NCI-H82 treated with DMSO at 0.1 percent for 48 hours (cell line): ENCODE data around the gene GTPBP2.
"Not testable (repeated sequence)": the region's sequence is repeated elsewhere in the genome, so short reads cannot be mapped to it uniquely, and the experiment has no call there.

Source experiments
- DNase-seq: peaks from one replicate; lab custom pipeline; 2025; ENCODE audit not compliant: unreplicated experiment; lab: John Stamatoyannopoulos, UW

GTPBP2 gene

GRCh38 chr6:43629104-43629504, at the start of gene GTPBP2:
GTPBP2 (minus strand) TSS chr6:43629264; CDS start chr6:43629162, 102 bp downstream.
- DNase-seq = peak; percentile 97

DNA sequence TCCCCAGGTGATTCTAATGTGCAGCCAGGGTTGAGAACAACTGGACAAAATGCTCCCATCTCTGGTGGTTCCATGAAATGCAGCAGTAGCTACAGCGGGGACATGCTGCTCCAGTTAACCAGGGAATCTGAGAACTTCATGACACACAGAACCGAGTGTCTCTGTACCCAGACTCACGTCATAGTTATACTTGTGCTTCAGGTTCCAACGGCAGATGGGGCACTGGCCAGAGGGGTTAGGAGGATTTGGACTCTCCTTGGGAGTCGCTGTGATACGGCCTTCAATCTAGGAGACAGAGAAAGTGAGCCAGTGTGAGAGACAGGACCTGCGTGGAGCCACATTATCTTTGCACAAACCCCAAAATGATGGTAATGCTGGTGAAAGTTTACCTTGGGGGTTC, 49.3 kb upstream of the GTPBP2 start:
- DNase-seq = no peak

GRCh38 chr6:43677759-43678158, 48.7 kb upstream of the GTPBP2 start:
- no peak for DNase-seq

DNA sequence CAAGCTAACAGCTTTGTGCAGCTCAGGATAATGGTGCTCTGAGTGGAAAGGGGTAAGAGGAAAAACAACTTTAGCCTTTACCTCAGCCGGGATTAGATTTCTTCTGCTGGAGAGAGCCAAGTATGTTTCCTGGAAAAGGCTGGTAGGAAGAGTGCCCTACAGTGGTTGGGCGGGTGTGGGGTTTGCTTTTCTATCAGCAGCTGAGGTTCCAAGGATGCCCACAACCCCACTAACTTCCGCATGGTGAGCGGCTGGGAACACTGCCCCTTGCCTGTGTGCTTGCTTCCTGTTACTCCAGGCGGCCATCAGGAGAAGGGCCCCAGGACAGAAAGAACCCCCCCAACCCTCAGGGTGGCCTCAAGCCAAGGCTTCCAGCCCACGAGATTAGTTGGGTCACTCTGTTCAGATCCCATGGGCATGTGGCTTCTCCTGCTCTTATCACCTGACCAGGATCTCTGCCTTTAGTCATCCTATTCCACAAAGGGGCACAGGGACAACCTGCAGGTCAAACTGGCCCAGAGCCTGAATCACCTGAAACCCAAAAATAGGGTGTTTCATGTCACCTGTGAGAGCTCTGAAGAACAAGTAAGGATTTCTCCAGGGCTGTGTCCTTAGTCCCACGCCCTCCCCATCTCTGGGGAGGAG, 48.0 kb upstream of the GTPBP2 start:
- DNase-seq = no peak

GRCh38 chr6:43674921-43675320, 45.9 kb upstream of the GTPBP2 start:
- no peak for DNase-seq

GRCh38 chr6:43674291-43674690, 45.2 kb upstream of the GTPBP2 start:
- DNase-seq = no peak

DNA sequence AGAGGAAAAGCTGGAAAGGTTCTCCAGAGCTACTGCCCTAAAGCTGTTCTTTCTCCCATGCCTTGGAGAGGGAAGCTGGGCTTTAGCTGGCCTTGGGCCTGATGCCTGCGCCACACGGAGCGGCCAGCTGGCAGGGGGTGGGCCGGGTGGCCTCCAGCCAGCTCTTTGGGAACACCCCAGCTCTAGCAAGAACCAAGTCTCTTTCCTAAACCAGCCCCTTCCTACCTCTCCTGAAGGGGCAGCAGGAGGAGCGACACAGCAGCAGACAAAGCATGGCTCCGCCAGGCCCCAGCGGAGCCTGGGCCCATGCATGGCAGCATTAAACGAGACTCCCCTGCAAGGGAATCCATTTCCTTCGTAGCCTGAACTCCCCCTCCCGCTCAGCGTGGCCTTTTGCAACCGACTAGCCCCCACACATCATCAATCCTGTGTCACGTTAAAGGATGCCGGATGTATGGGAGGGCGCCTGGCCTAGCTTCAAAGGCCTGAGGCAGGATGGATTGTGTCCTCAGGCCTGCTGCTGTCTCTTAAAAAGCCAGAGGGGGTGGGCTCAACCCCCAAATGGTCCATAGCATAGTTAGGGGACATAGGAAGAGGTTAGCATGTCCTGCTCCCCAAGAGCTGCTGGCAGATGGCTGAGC, 44.5 kb upstream of the GTPBP2 start:
- no peak for DNase-seq

DNA sequence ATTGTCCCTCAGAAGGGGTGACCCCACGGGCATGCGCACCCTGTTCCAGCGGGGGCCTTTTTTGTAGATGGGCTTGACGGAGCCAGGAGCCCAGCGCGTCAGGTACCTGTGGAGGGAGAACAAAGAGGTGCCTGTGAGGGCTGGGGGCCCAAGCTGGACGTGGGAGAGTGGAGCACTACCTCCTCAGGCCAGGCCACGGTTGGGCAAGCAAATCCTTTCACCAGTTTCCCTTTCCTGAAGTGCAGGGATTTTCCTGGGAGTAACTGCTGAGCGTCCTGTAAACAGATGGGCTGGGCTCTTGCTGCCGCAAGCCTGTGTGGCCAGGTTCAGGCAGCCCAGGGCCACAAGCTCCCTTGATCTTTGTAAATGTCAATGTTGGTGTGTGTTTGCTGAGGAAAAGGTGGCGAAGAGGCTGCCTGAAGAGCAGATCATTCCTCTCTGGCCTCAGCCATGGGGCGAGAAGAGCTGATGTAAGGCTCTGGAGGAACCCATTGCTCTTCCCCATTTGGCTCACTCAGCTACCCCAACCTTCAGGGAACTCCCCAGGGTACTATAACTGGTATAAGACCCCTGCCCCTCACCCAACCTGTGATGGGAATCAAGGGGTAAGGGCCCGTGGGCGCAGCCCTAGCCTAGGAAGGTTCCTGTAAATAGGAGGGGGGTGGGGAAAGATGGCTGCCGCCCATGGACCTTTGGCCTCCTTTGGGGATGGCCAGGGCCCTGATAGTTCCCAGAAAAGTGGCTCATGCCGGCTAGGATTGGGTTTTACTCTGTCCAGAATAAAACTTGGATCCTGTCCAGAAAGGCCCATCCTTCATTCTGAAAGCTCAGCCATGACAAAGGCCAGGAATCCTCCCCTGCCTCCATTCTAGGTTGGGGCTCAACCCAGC, 43.0 kb upstream of the GTPBP2 start:
- no peak for DNase-seq

DNA sequence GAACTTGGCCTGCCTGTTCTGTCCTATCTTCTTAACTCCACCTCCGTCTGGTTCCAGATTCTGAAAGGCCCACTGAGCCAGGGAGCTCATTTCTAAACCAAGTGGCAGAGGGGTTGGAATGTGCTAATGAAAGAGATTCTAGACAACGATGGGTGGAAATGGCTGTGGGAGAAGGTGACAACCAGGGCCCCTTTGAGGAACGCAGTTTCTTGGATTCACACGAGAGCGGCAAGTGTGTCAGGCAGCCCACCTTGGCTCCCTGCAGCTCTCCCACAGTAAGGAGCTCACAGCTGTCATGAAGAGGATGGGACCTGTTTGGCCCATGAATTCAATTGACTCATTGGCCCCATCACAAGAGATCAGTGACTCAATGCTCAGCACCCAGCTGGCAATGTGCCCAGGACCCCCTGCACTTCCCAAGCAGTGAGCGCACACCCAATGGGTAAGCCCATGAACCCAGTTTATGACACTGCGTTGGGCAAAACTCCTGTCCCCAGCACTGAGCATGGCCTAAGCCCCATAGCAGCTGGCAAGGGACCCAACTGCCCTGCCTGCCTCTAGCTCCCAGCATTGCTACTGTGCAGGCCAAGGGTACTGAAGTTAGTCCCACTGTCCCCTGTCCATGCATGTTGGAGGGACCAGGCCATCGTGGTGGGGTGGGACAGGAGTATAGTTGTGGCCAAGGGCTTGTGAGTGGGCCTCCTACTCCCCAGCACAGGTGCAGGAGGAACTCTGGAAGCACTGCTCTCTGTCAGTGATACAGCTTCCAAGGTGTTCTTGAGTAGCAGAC, 42.1 kb upstream of the GTPBP2 start:
- DNase-seq = no peak

- DNase-seq = no peak
These were observed 41.5 kb upstream of the GTPBP2 start for GRCh38 chr6:43670623-43670986.

DNA sequence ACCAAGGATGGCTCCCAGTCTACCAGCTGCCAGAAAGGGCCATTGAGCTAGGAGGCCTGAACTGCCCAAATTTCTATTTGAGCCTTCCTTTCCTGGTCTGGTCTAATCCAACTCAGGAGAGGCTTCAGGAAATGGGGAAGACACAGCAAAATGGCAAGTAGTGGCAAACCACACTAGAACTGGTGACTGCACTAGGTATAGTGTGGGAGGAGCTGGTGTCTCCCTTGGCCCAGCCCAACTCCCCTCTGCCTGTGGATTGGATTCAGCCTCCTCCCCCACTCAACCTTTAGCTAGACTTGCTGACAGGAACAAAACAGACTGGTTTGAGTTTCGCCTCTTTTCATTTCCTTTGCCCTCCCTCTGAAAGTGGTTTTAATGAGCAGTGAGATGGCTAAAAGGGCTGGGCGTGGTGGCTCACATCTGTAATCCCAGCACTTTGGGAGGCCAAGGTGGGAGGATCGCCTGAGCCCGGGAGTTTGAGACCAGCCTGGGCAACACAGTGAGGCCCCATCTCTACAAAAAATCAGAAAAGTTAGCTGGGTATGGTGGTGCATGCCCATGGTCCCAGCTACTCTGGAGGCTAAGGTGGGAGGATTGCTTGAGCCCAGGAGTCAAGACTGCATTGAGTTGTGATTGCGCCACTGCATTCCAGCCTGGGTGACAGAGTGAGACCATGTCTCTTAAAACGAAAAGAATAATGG, 41.0 kb upstream of the GTPBP2 start:
- no peak for DNase-seq

DNA sequence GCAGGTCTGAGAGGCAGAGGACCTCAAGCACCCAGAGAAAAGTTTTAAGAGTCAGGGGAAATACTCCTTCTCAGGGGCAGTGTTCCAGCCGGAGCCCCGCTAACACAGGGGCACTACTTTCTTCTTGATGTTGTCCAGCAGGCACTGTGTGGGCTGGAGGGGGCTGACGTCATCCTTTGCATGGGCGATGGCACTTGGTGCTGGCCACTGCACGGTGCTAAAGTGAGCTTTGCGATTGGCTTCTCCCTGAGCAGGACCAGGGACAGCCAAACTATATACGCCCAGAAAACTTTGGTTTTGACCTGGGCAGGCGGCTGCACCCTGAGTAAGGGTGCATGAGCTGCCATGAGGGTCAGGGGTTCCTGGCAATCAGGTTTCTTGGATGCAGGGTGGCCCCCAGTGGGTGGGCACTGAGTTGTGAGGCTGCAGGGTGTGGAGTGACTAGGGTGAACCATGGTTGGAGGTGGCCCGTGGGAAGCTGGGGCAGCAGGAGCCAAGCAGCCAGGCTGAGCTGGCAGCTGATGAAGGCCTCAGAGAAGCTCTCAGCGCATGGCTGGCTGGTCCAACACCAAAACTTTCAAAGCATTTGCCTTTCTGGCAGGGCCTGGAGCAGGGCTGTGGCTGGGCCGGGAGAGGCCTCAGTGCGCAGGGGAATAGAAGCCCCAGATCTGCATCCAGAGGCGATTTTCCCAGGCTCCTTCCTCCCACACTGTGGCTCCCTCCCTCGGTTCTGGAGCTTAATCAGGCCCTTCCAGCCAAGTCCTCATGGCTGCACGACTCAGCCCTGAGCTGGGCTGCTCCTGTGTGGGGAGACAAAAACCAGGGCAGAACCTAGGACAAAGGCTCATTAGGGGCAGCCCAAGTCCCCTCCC, 40.2 kb upstream of the GTPBP2 start:
- DNase-seq = no peak

GRCh38 chr6:43668151-43669028, 39.3 kb upstream of the GTPBP2 start:
- DNase-seq = peak; percentile 57

GRCh38 chr6:43667245-43668150, 38.4 kb upstream of the GTPBP2 start:
- peak; percentile 39 for DNase-seq

DNA sequence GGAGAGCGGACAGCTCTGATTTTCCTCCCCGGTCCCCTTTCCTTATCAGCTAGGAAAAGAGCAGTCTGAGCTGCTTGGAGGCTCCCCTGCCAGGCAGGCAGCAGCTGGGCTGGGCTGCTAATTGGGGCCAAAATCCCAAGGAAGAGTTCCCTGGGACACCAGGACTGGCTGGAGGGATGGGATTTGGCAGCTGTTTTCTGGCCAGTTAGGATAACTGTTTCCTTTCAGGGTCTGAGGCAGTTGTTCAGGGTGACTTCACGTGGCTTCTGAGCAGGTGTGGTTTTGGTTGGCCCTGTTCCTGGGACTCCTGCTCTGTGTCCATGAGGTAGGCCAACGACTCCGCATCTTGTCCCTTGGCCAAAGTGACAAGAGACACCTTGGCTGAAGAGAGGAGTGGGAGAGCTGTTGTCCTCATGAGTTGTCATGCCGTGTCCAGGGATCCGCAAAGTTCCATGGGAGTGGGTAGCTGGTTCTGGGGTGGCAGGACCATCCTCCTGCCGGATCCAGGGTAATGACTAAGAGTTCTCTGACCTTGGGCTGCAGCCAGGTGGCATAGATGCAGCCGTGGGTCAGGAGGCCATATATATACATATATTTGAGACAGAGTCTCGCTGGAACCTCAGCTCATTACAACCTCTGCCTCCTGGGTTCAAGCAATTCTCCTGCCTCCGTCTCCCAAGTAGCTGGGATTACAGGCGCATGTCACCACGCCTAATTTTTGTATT, 37.3 kb upstream of the GTPBP2 start:
- no peak for DNase-seq

DNA sequence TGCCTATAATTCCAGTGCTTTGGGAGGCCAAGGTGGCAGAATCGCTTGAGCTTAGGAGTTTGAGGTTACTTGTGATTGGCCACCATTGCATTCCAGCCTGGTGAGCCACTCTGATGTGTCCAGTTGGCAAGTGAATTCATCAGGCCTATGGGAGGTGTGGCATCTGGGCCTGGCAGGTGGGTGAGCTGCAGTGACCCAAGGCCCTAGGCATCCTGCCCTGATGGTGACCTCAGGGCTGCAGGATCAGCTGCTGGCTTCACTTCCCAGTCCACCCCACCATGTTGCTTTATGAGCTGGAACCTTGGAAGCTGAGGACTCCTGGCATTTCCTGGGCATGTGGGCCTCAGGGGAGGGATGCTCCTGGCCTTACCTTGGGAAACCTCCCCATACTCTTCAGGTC, 36.3 kb upstream of the GTPBP2 start:
- no peak for DNase-seq

GRCh38 chr6:43662948-43663347, 33.9 kb upstream of the GTPBP2 start:
- DNase-seq = not testable (repeated sequence)
